HCT116 (cell line): Measurements from ENCODE around the gene LPAR3. TPM values are rescaled to one million over a fixed set of nuclear protein-coding genes. Genes with fewer than 3 reads are reported as not detected.

Experiments used
- ATAC-seq: fragments of 200-7000 bp; cut with Tn5 transposase; 2 replicates; pipeline ENCODE4 v1.9.1; 2020; ENCODE audit warnings: mild to moderate bottlenecking, moderate library complexity
- BruUV-seq: library from RNA; stranded (reverse); fragments of 400-500 nt; replicated peaks from 2 replicates; lab custom pipeline; 2021; lab: Mats Ljungman, UMichigan
- CTCF ChIA-PET: fragments of 300-600 bp; sonication (Branson Sonifier 250); formaldehyde crosslinking; loops from one replicate; lab custom pipeline; 2021; ENCODE audit warnings: antibody characterized with exemption; lab: Charles Lee
- POLR2A ChIA-PET: fragments of 300-600, 350-600 bp; sonication (Branson Sonifier 250); formaldehyde crosslinking; loops from one replicate; lab custom pipeline; 2021; ENCODE audit warnings: antibody characterized with exemption; lab: Charles Lee
- RAD21 ChIA-PET, 2 experiments: fragments of 300-600 bp; sonication (Branson Sonifier 250); formaldehyde crosslinking; loops; one replicate each; lab custom pipeline; 2023; ENCODE audit warnings: low total read pairs in 2 of 2; ENCODE audit not compliant: uncharacterized antibody in 2 of 2, unreplicated experiment in 2 of 2, low non-redundant PET in 1 of 2; lab: Charles Lee
- DNase-seq: peaks from one replicate; pipeline ENCODE4 v3.0.0-alpha.2; 2010; ENCODE audit warnings: low read depth, low spot score
- H2AFZ ChIP-seq: fragments of 200-600 bp; shearing (Covaris generic), sonication (generic); 2 replicates; pipeline ENCODE4 v1.6.1; 2017; ENCODE audit warnings: low read depth, mixed run types, mixed read lengths, antibody characterized with exemption, low read length; ENCODE audit not compliant: poor library complexity, severe bottlenecking
- H3K27ac ChIP-seq: 2 replicates; pipeline ENCODE4 v1.5.1; 2012; ENCODE audit warnings: low read depth, low read length
- H3K27me3 ChIP-seq: fragments of 200-600 bp; sonication (generic); 2 replicates; pipeline ENCODE4 v1.6.1; 2016; ENCODE audit warnings: mixed run types, low read length, mixed read lengths; ENCODE audit not compliant: insufficient read depth
- H3K36me3 ChIP-seq, 2 experiments: fragments of 200-500 bp in 1 of 2; fragments of 200-600 bp in 1 of 2; sonication (Bioruptor generic) in 1 of 2; sonication (generic) in 1 of 2; 2 replicates each; pipeline versions ENCODE4 v1.5.1 to v1.6.1; 2014 to 2016; ENCODE audit warnings: low read length in 2 of 2, inconsistent platforms in 1 of 2, mixed read lengths in 1 of 2, mixed run types in 1 of 2; ENCODE audit not compliant: insufficient read depth in 2 of 2, control insufficient read depth in 1 of 2
- H3K4me1 ChIP-seq, 2 experiments: fragments of 200-600 bp in 1 of 2; sonication (generic) in 1 of 2; 2 replicates each; pipeline versions ENCODE4 v1.5.1 to v1.6.1; 2012 to 2017; ENCODE audit warnings: low read length in 2 of 2, inconsistent platforms in 1 of 2, mild to moderate bottlenecking in 1 of 2, mixed read lengths in 1 of 2, mixed run types in 1 of 2, moderate library complexity in 1 of 2; ENCODE audit not compliant: insufficient read depth in 2 of 2, control insufficient read depth in 1 of 2
- H3K4me2 ChIP-seq: fragments of 200-600 bp; sonication (generic); 2 replicates; pipeline ENCODE4 v1.6.1; 2017; ENCODE audit warnings: mixed run types, low read length, mixed read lengths
- H3K4me3 ChIP-seq, 2 experiments: fragments of 200-600 bp in 1 of 2; sonication (generic) in 1 of 2; replicated peaks in 1 of 2; 2 replicates each; pipeline ENCODE4 v1.5.1; 2011 to 2016; ENCODE audit warnings: low read length in 2 of 2, control low read depth in 1 of 2, low read depth in 1 of 2, mild to moderate bottlenecking in 1 of 2, mixed read lengths in 1 of 2, mixed run types in 1 of 2
- H3K79me2 ChIP-seq: fragments of 200-600 bp; sonication (generic); 2 replicates; pipeline ENCODE4 v1.6.1; 2017; ENCODE audit warnings: mild to moderate bottlenecking, mixed run types, low read length, moderate library complexity, mixed read lengths; ENCODE audit not compliant: insufficient read depth
- H3K9ac ChIP-seq: fragments of 200-600 bp; sonication (generic); 2 replicates; pipeline ENCODE4 v1.6.1; 2016; ENCODE audit warnings: low read length, mixed read lengths
- H3K9me2 ChIP-seq: fragments of 200-600 bp; sonication (generic), shearing (Covaris generic); 2 replicates; pipeline ENCODE4 v1.6.1; 2017; ENCODE audit warnings: mixed run types, mild to moderate bottlenecking, moderate library complexity; ENCODE audit not compliant: insufficient read depth
- H3K9me3 ChIP-seq, 2 experiments: fragments of 200-500 bp in 1 of 2; fragments of 200-600 bp in 1 of 2; sonication (Bioruptor generic) in 1 of 2; sonication (generic) in 1 of 2; 2 replicates each; pipeline ENCODE4 v1.6.1; 2014 to 2017; ENCODE audit warnings: low read length in 2 of 2, mixed read lengths in 2 of 2, inconsistent platforms in 1 of 2, low read depth in 1 of 2, mild to moderate bottlenecking in 1 of 2, mixed run types in 1 of 2, moderate library complexity in 1 of 2; ENCODE audit not compliant: control insufficient read depth in 1 of 2, insufficient read depth in 1 of 2
- H4K20me1 ChIP-seq: fragments of 200-600 bp; sonication (generic), shearing (Covaris generic); 2 replicates; pipeline ENCODE4 v1.6.1; 2017; ENCODE audit warnings: mixed run types, mild to moderate bottlenecking, moderate library complexity; ENCODE audit not compliant: insufficient read depth
- ATF3 ChIP-seq: IDR thresholded peaks from 2 replicates; pipeline ENCODE4 v1.6.1; 2012
- CBX3 ChIP-seq: IDR thresholded peaks from 2 replicates; pipeline ENCODE4 v1.6.1; 2012; ENCODE audit warnings: low read depth
- CEBPB ChIP-seq: IDR thresholded peaks from 2 replicates; pipeline ENCODE4 v1.6.1; 2012; ENCODE audit warnings: low read depth
- ELF1 ChIP-seq: IDR thresholded peaks from 2 replicates; pipeline ENCODE4 v1.6.1; 2012; ENCODE audit warnings: low read depth, borderline replicate concordance
- EZH2 ChIP-seq: fragments of 200-600 bp; sonication (generic); IDR thresholded peaks from 2 replicates; pipeline ENCODE4 v1.6.1; 2017; ENCODE audit warnings: antibody characterized with exemption, mixed run types
- EZH2phosphoT487 ChIP-seq: fragments of 200-600 bp; IDR thresholded peaks from 2 replicates; pipeline ENCODE4 v1.6.1; 2018; ENCODE audit warnings: antibody characterized with exemption, borderline replicate concordance
- FOSL1 ChIP-seq: IDR thresholded peaks from 2 replicates; pipeline ENCODE4 v1.6.1; 2012; ENCODE audit warnings: low read depth
- JUND ChIP-seq: IDR thresholded peaks from 2 replicates; pipeline ENCODE4 v1.6.1; 2012
- MAX ChIP-seq: IDR thresholded peaks from 2 replicates; pipeline ENCODE4 v1.6.1; 2012
- POLR2A ChIP-seq: IDR thresholded peaks from 2 replicates; pipeline ENCODE4 v1.7.0; 2011; ENCODE audit warnings: borderline replicate concordance; ENCODE audit not compliant: insufficient read depth, insufficient read length; ENCODE audit errors: extremely low read depth
- POLR2AphosphoS5 ChIP-seq: IDR thresholded peaks from 2 replicates; pipeline ENCODE4 v1.6.1; 2011; ENCODE audit warnings: mild to moderate bottlenecking, low read depth, low read length, moderate library complexity
- RAD21 ChIP-seq: IDR thresholded peaks from 2 replicates; pipeline ENCODE4 v1.6.1; 2012; ENCODE audit warnings: low read depth, mild to moderate bottlenecking
- REST ChIP-seq: IDR thresholded peaks from 2 replicates; pipeline ENCODE4 v1.6.1; 2012; ENCODE audit warnings: low read depth
- SP1 ChIP-seq: IDR thresholded peaks from 2 replicates; pipeline ENCODE4 v1.6.1; 2012; ENCODE audit warnings: low read depth
- ZBTB33 ChIP-seq: IDR thresholded peaks from 2 replicates; pipeline ENCODE4 v1.6.1; 2011; ENCODE audit warnings: mild to moderate bottlenecking, low read length, moderate library complexity; ENCODE audit not compliant: insufficient replicate concordance; ENCODE audit errors: extremely low read depth
- ZFX ChIP-seq: fragments of 450-650 bp; IDR thresholded peaks from 2 replicates; pipeline ENCODE4 v1.6.1; 2017
- intact Hi-C: fragments of 100-400 bp; cut with micrococcal nuclease; formaldehyde crosslinking; loops from 2 replicates; pipeline ENCODE4 v1.10.0; 2022
- total RNA-seq: library from RNA; stranded (reverse); gene quantifications from one replicate; pipeline ENCODE4 v1.2.1, GENCODE V29; 2021; ENCODE audit not compliant: unreplicated experiment
- TF ChIP-seq, protein P1 (sequence below), 3 experiments: fragments of 200-600 bp in 1 of 3; sonication (generic) in 1 of 3; IDR thresholded peaks in 2 of 3; conservative IDR thresholded peaks in 1 of 3; 2 replicates each; pipeline ENCODE4 v1.5.1; 2012 to 2017; ENCODE audit warnings: low read depth in 2 of 3, low read length in 2 of 3, antibody characterized with exemption in 1 of 3, borderline replicate concordance in 1 of 3, control low read depth in 1 of 3, mild to moderate bottlenecking in 1 of 3, mixed read lengths in 1 of 3, mixed run types in 1 of 3, moderate library complexity in 1 of 3; ENCODE audit not compliant: insufficient read depth in 1 of 3

LPAR3 gene
- total RNA-seq, 1 experiment from 2014 or later, result 27.2 TPM

DNA sequence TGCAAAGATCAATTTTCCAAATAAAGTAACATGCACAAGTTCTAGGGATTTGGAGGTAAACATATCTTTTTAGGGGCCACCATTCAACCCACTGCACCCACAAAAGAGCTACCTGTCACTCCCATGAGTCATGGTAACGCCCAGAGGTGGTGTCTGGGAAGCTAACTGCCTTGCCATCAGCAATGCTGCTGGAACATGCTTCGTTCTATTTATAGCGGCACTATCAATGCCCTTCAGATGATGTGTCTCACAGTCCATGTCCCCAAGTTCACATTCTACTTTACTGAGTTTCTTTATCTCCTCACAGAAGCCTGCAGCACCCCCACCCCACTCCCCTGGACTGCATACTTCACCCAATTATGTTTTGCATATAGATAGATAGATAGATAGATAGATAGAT is 95.4 kb downstream of the LPAR3 start:
- ChIA-PET POLR2A (no interaction called here), RAD21 (no interaction called here), CTCF (interaction anchor here (1.2 kb wide), 1 partner anchor 15 kb away, joined by 3 read pairs; no protein-coding TSS in a partner anchor)
- no peaks in the 10 kb centered on the region for H4K20me1 ChIP-seq
- no peak overlapping the region for H3K27ac ChIP-seq
- H3K4me1 ChIP-seq, result no peaks in the 10 kb centered on the region
- intact Hi-C loops, result no loop called here
- H3K9ac ChIP-seq, result no peak overlapping the region
- BruUV-seq, result no TSS peak
- H3K27me3 ChIP-seq, result no peaks in the 10 kb centered on the region
- H3K9me2 ChIP-seq, result no peaks in the 10 kb centered on the region
- no peaks in the 10 kb centered on the region for H3K36me3 ChIP-seq
- no peak overlapping the region for H3K4me3 ChIP-seq
- no peak for TF ChIP-seq POLR2A
- no peak for TF ChIP-seq REST
- TF ChIP-seq, protein P1, sequence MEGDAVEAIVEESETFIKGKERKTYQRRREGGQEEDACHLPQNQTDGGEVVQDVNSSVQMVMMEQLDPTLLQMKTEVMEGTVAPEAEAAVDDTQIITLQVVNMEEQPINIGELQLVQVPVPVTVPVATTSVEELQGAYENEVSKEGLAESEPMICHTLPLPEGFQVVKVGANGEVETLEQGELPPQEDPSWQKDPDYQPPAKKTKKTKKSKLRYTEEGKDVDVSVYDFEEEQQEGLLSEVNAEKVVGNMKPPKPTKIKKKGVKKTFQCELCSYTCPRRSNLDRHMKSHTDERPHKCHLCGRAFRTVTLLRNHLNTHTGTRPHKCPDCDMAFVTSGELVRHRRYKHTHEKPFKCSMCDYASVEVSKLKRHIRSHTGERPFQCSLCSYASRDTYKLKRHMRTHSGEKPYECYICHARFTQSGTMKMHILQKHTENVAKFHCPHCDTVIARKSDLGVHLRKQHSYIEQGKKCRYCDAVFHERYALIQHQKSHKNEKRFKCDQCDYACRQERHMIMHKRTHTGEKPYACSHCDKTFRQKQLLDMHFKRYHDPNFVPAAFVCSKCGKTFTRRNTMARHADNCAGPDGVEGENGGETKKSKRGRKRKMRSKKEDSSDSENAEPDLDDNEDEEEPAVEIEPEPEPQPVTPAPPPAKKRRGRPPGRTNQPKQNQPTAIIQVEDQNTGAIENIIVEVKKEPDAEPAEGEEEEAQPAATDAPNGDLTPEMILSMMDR (IDR thresholded peaks at IDR 0.05 in 2 of 3, conservative IDR thresholded peaks at IDR 0.05 in 1 of 3; ENCODE audit: borderline replicate concordance in 1 of 3, insufficient read depth in 1 of 3, low read depth in 2 of 3, low read length in 2 of 3), result no peak
- TF ChIP-seq SP1, result no peak
- TF ChIP-seq ATF3, result no peak
- TF ChIP-seq CEBPB, result no peak
- TF ChIP-seq EZH2phosphoT487, result no peak
- no peak for TF ChIP-seq JUND
- TF ChIP-seq RAD21, result no peak
- no peak for TF ChIP-seq CBX3
- TF ChIP-seq ELF1, result no peak
- TF ChIP-seq EZH2, result no peak
- no peak for TF ChIP-seq ZFX
- no peak for TF ChIP-seq POLR2AphosphoS5
- TF ChIP-seq ZBTB33, result no peak
- no peak for TF ChIP-seq FOSL1
- TF ChIP-seq MAX, result no peak
- H2AFZ ChIP-seq, result no peak overlapping the region
- peaks cover 0 to 1% of the 10 kb centered on the region in 2 experiments; a peak in 1 of 4 replicates for H3K9me3 ChIP-seq
- H3K4me2 ChIP-seq, result no peak overlapping the region
- ATAC-seq (no peak), DNase-seq (no peak)
- no peaks in the 10 kb centered on the region for H3K79me2 ChIP-seq
